ENCODE measurements around the gene CGA. TPM values are rescaled to one million over a fixed set of nuclear protein-coding genes. Genes with fewer than 3 reads are reported as not detected.

Gene CGA
- total RNA-seq, 1 donor from 2014 or later = 0.25 TPM

Other genes starting within 250 kb of the CGA start
- gene HTR1E, start 157.6 kb downstream of the CGA start, total RNA-seq = not detected
- 12.9 TPM for gene ZNF292, start 60.5 kb upstream of the CGA start, total RNA-seq
- gene SMIM8, start 227.5 kb upstream of the CGA start, total RNA-seq = 5.0 TPM
- gene GJB7, start 234.2 kb upstream of the CGA start, total RNA-seq = not detected
- 1.2 TPM for gene C6orf163, start 249.7 kb upstream of the CGA start, total RNA-seq

Data from left lobe of liver (tissue), 1 donor.